HUES6 (cell line): ENCODE data around the gene KIF19.

Experiments
- H3K27ac ChIP-seq: 2 replicates; pipeline ENCODE4 v1.7.0; 2013; ENCODE audit warnings: low read depth, mild to moderate bottlenecking, low read length, inconsistent platforms
- H3K27me3 ChIP-seq: 2 replicates; pipeline ENCODE4 v1.6.1; 2013; ENCODE audit warnings: low read length; ENCODE audit not compliant: control insufficient read depth, insufficient read depth
- H3K36me3 ChIP-seq: 2 replicates; pipeline ENCODE4 v1.6.1; 2013; ENCODE audit warnings: low read length; ENCODE audit not compliant: control insufficient read depth, insufficient read depth
- H3K4me1 ChIP-seq: 2 replicates; pipeline ENCODE4 v1.6.1; 2013; ENCODE audit warnings: low read length; ENCODE audit not compliant: control insufficient read depth, insufficient read depth
- H3K4me3 ChIP-seq: 2 replicates; pipeline ENCODE4 v1.5.1; 2013; ENCODE audit warnings: low read depth, low read length
- H3K9ac ChIP-seq: one replicate; pipeline ENCODE4 v1.6.1; 2013; ENCODE audit warnings: mild to moderate bottlenecking, low read length
- H3K9me3 ChIP-seq: 2 replicates; pipeline ENCODE4 v1.6.1; 2013; ENCODE audit warnings: low read depth, low read length; ENCODE audit not compliant: control insufficient read depth, insufficient read depth

KIF19 gene

DNA sequence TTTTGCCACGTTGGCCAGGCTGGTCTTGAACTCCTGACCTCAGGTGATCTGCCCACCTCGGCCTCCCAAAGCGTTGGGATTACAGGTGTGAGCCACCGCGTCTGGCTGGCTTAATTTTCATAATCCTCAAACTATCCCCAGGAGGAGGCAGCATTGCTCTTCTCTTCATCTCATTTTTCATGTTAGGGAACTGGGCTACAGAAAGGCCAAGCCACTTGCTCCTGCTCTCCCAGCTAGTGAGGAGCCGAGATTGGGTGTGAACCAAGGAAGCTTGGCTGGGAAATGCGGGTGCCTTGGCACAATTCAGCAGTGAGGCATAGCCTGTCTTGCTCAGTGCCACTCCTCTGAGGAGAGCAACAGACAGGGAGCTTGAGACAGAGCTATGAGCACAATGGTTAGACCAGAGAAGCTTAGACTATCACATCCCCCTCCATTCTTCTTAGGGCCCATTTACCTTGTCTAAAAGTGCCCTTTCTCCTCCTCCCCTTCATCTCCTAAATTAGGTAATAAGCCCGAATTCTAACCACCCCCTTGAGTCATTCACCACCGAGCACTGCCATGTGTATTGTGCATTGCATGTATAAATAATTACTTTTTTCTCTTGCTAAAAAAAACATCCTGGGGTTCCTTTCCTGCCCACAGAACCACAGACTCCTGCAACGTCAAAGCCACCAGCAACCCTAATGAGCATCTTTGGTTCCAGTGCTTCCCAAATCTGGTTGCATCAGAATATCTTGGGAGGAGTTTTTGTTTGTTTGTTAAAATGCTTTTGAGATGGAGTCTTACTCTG, 20.0 kb upstream of the KIF19 start:
- Histone ChIP-seq H3K36me3 (no peaks in the 10 kb centered on the region), H3K9me3 (no peaks in the 10 kb centered on the region), H3K9ac (no peak overlapping the region), H3K27ac (no peak overlapping the region), H3K27me3 (no peaks in the 10 kb centered on the region; the same call in 1 of the 2 replicates), H3K4me3 (no peak overlapping the region), H3K4me1 (no peaks in the 10 kb centered on the region)

DNA sequence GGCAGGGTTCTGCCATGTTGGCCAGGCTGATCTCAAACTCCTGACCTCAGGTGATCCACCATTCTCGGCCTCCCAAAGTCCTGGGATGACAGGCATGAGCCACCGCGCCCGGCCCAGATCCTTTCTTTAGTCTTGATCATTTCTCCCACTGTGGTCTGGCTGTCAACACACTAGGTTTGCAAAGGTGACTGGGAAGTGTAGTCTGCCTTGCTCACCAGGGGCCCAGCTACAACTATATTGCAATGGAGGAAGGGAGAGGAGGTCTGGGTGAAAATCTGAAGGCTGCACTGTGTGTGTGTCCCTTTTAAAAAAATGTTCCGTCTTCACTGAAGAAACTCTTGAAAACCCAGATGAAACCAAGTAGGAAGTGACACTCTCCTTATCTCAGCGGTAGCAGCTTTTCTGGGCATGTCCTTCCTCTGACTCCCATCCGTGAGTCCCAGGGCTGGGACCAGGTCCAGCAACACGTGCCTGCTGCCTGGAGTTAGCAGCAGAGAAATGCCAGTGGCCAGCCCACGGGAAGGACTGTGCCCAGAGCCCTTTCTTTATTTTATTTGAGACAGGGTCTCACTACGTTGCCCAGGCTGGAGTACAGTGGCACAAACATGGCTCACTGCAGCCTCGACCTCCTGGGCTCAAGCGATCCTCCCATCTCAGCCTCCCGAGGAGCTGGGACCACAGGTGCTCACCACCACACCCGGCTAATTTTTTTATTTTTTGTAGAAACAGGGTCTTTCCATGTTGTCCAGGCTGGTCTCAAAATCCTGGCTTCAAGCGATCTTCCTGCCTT, 17.8 kb upstream of the KIF19 start:
- Histone ChIP-seq H3K9me3 (peaks cover 8% of the 10 kb centered on the region), H3K27me3 (no peaks in the 10 kb centered on the region), H3K27ac (no peak overlapping the region), H3K4me3 (no peak overlapping the region), H3K4me1 (no peaks in the 10 kb centered on the region), H3K36me3 (no peaks in the 10 kb centered on the region), H3K9ac (no peak overlapping the region)

DNA sequence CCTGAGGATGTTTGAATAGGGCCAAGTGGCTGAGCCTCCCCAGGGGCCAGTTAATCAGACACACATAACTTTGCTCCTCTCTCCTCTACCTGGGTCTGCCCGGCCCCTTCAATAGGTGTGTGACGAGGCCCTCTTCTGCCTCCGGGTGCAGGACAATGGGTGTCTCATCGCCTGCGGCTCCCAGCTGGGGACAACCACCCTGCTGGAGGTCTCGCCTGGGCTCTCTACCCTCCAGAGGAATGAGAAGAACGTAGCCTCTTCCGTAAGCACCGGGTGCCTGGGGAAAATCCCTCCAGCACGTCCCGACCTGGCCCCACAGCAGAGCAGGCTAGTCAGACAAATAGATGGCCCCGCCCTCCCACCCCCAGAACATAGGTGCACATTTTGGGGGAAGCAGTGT, 16.1 kb upstream of the KIF19 start:
- H3K4me3 ChIP-seq = no peak overlapping the region
- no peaks in the 10 kb centered on the region for H3K4me1 ChIP-seq
- H3K36me3 ChIP-seq = no peaks in the 10 kb centered on the region
- H3K9me3 ChIP-seq = peaks cover 8% of the 10 kb centered on the region
- no peaks in the 10 kb centered on the region for H3K27me3 ChIP-seq
- H3K27ac ChIP-seq = no peak overlapping the region
- H3K9ac ChIP-seq = no peak overlapping the region

DNA sequence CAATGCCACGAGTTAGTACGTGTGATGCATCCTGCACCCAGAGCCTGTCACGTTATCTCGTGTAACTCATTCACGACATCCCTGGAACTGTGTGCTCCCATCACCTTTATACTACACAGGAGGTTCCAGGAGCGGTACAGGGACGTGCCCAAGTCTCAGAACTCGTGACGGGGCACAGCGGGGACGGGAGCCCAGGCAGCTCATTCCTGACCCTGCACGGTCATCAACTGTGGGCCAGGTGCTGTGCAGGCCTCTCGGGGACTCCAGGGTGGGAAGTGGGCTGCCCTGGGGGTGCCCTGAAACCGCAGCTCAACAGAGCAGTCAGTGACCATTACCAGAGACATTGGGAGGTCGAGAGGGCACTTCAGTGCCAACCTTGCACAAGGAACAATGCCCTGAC, 11.1 kb upstream of the KIF19 start:
- Histone ChIP-seq H3K9ac (no peak overlapping the region), H3K9me3 (peaks cover 8% of the 10 kb centered on the region), H3K4me1 (no peaks in the 10 kb centered on the region), H3K36me3 (no peaks in the 10 kb centered on the region), H3K27me3 (no peaks in the 10 kb centered on the region), H3K27ac (no peak overlapping the region), H3K4me3 (no peak overlapping the region)

DNA sequence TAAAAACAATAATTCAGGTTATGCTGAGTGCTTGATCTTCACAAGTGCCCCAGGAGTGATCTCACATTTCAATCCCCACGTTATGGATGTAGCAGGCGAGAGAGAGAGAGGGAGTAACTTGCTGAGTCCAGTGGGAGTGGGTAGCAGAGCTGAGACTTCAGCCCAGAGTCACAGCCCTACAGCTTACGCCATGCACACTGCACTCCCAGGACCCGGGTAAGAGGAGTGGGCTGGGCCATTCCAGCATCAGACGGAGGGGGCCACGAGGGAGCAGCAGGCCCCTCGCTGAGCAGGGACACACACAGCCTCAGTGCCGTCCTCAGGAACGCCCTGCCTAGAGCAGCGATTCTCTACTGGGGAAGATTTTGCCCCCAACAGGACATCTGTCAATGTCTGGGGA, 9.8 kb upstream of the KIF19 start:
- H3K36me3 ChIP-seq = no peaks in the 10 kb centered on the region
- H3K27me3 ChIP-seq = peaks cover under 1% of the 10 kb centered on the region; the same call in 1 of the 2 replicates
- H3K27ac ChIP-seq = no peak overlapping the region
- no peak overlapping the region for H3K4me3 ChIP-seq
- H3K9me3 ChIP-seq = peaks cover 8% of the 10 kb centered on the region
- H3K4me1 ChIP-seq = no peaks in the 10 kb centered on the region
- H3K9ac ChIP-seq = no peak overlapping the region

DNA sequence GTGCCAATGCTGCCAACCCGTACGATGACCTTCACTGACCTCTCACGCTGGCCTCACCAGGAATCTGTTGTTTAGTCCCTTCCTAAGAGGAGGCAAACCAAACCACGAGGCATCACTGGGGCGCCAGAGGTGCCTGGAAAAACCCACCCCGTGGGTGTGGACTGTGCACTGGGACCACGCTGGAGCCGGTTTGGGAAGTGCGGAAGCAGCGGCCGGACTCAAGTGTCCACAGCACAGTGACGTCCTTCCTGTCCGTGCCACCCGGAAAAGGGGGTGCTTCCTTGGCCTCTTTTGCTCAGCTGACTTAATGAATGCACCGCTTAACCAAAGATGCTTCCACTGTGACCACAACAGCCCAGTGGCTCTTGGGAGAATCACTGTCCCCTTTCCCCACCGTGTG, 9.0 kb upstream of the KIF19 start:
- Histone ChIP-seq H3K9me3 (peaks cover 8% of the 10 kb centered on the region), H3K9ac (no peak overlapping the region), H3K4me1 (no peaks in the 10 kb centered on the region), H3K36me3 (no peaks in the 10 kb centered on the region), H3K27me3 (peaks cover 9% of the 10 kb centered on the region), H3K27ac (no peak overlapping the region), H3K4me3 (no peak overlapping the region)

DNA sequence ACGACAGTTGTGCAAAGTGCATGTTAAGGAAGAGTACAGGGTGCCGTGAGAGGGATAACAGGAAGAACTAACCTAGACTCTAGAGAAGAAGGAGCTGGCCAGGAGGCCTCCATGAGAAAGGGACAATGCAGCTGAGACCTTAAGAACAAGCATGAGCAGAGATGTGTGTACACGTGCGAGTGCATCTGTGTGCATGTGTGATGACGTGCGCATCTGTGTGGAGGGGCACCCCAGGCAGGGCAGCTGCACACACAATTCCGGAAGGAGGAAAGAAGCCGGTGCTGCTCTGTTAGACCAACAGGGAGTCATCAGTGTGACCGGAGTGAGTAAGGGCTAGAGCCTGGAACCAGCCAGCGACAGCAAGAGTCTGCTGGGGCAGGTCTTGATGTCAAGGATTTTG, 7.6 kb upstream of the KIF19 start:
- no peaks in the 10 kb centered on the region for H3K9me3 ChIP-seq
- H3K4me3 ChIP-seq = no peak overlapping the region
- no peak overlapping the region for H3K27ac ChIP-seq
- no peaks in the 10 kb centered on the region for H3K36me3 ChIP-seq
- no peak overlapping the region for H3K9ac ChIP-seq
- peaks cover 14% of the 10 kb centered on the region for H3K27me3 ChIP-seq
- H3K4me1 ChIP-seq = no peaks in the 10 kb centered on the region

DNA sequence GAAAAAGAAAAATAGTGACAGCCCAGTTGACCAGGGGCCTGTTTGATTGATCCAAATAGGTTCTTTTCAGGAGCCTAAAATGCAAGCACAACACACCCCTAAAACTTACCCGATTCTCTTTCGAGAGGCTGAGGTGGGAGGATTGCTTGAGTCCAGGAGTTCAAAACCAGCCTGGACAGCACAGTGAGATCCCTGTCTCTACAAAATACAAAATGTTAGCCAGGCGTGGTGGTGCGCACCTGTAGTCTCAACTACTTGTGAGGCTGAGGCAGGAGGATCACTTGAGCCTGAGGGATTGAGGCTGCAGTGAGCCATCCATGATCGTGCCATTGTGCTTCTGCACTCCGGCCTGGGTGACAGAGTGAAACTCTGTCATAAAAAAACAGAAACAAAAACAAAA, 1.5 kb upstream of the KIF19 start:
- H3K36me3 ChIP-seq = no peaks in the 10 kb centered on the region
- no peaks in the 10 kb centered on the region for H3K9me3 ChIP-seq
- peaks cover 22% of the 10 kb centered on the region for H3K4me1 ChIP-seq
- no peak overlapping the region for H3K27ac ChIP-seq
- H3K4me3 ChIP-seq = no peak overlapping the region
- peaks cover 63% of the 10 kb centered on the region for H3K27me3 ChIP-seq
- no peak overlapping the region for H3K9ac ChIP-seq

DNA sequence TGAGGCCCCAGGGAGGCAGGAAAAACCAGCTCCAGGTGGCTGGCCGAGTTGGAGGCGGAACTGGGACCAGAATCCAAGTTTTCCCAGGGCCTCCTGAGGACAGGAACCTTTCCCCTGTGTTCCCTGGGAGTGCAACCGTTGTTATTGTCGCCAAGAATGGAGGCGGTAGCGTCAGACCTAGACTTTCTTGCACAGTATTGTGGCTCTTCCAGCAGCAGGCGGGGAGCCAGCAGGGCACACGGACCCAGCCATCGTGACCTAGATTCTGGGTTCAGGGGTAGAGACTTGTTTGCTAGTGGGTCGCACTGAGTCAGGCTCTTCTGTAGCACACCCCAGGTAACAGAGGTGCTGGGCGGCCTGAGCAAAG, 667 bp upstream of the KIF19 start:
- H3K36me3 ChIP-seq = no peaks in the 10 kb centered on the region
- peak overlapping the region; percentile 65 for H3K4me3 ChIP-seq
- H3K9ac ChIP-seq = no peak overlapping the region
- H3K27me3 ChIP-seq = peaks cover 63% of the 10 kb centered on the region
- H3K9me3 ChIP-seq = no peaks in the 10 kb centered on the region
- no peak overlapping the region for H3K27ac ChIP-seq
- H3K4me1 ChIP-seq = peaks cover 22% of the 10 kb centered on the region

DNA sequence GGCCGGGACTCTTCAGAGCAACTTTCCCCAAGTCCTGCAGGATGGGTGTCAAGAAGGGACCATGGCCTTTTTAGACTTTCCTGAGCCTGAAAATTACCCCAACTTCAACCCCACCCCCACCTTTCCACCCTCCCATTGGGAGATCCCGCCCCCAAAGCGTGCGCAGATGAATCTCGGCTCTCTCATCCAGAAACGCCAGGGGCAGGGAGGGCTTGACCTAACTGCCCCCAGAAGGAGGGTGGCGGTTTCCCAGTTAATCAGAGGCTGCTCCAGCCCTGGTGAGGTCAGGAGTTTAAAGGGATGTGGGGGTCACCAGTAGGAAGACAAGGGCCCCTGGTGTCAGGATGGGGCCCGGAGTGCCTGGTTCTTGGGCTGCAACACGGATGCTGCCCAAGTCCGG, 480 bp downstream of the KIF19 start:
- H3K27me3 ChIP-seq = peaks cover 59% of the 10 kb centered on the region
- H3K4me3 ChIP-seq = peak overlapping the region; percentile 65
- no peak overlapping the region for H3K9ac ChIP-seq

DNA sequence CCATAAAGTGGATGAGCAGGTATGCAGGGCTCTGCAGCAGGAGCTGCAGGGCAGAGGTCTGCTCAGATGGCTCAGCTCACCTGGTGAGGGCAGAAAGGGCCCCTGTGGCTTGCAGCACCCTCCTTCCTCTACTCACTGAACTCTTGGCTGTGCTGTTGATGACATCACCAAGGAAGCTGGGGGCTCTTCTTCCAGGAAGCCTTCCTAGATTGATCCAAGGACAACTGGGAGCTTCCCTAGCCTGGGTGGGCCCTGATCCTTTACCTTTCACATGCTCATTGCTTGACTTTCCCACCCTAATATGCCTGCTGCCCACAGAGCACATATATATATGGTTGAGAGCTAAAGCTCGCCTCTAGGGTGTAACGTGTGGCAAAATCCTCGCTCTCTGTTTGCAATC, 2.5 kb downstream of the KIF19 start:
- Histone ChIP-seq H3K4me3 (no peak overlapping the region), H3K27ac (no peak overlapping the region), H3K36me3 (no peaks in the 10 kb centered on the region), H3K9me3 (no peaks in the 10 kb centered on the region), H3K9ac (no peak overlapping the region), H3K4me1 (peaks cover 34% of the 10 kb centered on the region), H3K27me3 (peaks cover 49% of the 10 kb centered on the region)

More for the DNA sequence above, 480 bp downstream of the KIF19 start:
- no peaks in the 10 kb centered on the region for H3K36me3 ChIP-seq
- peaks cover 22% of the 10 kb centered on the region for H3K4me1 ChIP-seq
- no peaks in the 10 kb centered on the region for H3K9me3 ChIP-seq
- H3K27ac ChIP-seq = no peak overlapping the region
